Measurements from ENCODE around the gene ZNF248.

The ZNF248 gene

DNA sequence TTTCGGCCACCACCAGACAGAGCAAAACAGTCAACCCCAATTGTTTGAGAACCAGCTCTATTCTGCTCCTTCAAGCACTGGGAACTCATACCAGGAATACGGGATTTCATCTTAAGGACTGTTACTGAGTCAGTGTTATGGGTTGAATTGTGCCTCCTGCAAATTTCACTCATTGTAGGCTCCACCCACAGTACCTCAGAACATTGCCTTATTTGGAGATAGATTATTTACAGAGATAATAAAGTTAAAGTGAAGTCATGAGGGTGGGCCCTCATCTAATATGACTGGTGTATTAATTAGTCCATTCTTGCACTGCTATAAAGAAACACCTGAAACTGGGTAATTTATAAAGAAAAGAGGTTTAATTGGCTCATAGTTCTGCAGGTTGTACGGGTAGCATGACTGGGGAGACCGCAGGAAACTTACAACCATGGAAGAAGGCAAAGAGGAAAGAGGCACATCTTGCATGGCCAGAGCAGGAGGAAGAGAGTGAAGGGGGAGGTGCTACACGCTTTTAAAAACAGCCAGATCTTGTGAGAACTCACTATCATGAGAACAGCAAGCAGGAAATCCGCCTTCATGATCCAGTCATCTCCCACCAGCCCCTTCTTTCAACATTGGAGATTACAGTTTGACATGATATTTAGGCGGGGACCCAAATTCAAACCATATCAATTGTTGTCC lies 14.3 kb upstream of the ZNF248 start:
- TF ChIP-seq, protein P1, sequence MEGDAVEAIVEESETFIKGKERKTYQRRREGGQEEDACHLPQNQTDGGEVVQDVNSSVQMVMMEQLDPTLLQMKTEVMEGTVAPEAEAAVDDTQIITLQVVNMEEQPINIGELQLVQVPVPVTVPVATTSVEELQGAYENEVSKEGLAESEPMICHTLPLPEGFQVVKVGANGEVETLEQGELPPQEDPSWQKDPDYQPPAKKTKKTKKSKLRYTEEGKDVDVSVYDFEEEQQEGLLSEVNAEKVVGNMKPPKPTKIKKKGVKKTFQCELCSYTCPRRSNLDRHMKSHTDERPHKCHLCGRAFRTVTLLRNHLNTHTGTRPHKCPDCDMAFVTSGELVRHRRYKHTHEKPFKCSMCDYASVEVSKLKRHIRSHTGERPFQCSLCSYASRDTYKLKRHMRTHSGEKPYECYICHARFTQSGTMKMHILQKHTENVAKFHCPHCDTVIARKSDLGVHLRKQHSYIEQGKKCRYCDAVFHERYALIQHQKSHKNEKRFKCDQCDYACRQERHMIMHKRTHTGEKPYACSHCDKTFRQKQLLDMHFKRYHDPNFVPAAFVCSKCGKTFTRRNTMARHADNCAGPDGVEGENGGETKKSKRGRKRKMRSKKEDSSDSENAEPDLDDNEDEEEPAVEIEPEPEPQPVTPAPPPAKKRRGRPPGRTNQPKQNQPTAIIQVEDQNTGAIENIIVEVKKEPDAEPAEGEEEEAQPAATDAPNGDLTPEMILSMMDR (IDR thresholded peaks at IDR 0.05) = no peak

DNA sequence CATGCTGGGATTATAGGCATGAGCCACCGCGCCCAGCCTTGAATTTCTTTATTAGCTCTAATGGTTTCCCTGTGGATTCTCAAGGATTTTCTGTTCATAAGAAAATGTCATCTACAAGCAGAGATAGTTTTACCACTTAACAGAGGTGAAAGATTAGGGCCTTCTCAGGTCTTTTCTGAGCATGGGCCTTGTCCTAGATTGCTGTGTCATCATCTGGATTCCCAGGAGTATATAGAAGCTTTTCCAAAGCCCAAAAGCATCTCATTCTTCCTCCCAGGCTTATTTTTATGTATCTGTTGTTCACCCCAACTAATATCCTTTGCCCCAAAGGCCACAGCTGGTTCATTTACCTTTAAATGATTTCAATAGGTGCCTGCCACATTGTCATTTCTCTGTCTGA lies 13.7 kb upstream of the ZNF248 start:
- TF ChIP-seq, protein P1 (IDR thresholded peaks at IDR 0.05) = no peak

- TF ChIP-seq, protein P1 (IDR thresholded peaks at IDR 0.05) = no peak
Measured at GRCh38 chr10:37868796-37869195, 11.4 kb upstream of the ZNF248 start.

- TF ChIP-seq, protein P1 (IDR thresholded peaks at IDR 0.05) = no peak
Measured at GRCh38 chr10:37865957-37866803, 8.8 kb upstream of the ZNF248 start.

DNA sequence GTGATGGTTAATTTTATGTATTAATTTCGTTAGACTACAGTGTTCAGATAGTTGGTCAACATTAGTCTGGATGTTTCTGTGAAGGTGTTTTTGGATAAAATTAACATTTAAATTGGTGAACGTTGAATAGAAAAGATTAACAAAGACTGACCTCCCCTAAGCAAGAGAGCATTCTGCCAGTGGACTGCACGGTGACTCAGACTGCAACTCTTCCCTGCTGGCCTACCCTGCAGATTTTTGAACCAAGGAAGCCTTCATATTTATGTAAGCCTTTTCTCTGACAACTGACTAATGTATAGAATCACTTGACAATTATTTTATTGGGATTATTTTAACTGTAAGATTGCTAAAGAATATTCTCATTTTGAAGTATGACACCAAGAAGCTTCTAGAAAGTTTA lies 7.9 kb upstream of the ZNF248 start:
- TF ChIP-seq, protein P1 (IDR thresholded peaks at IDR 0.05) = no peak

- TF ChIP-seq, protein P1 (IDR thresholded peaks at IDR 0.05) = no peak
Measured at GRCh38 chr10:37860494-37861190, 3.2 kb upstream of the ZNF248 start.

GRCh38 chr10:37856881-37857286 lies 526 bp downstream of the ZNF248 start:
- TF ChIP-seq, protein P1 (IDR thresholded peaks at IDR 0.05) = no peak
